Esophagus squamous epithelium (tissue), 5 donors: Measurements from ENCODE around the gene MEIS1. TPM values are rescaled to one million over a fixed set of nuclear protein-coding genes. Genes with fewer than 3 reads are reported as not detected.

Source experiments
- DNase-seq: peaks from one replicate; lab custom pipeline; 2025; lab: John Stamatoyannopoulos, UW
- H3K27ac ChIP-seq, 4 donors: fragments of 200-600 bp; sonication (generic); one replicate each; pipeline ENCODE4 v1.5.1; 2016 to 2019; ENCODE audit warnings: mild to moderate bottlenecking in 1 of 4
- H3K27me3 ChIP-seq, 4 donors: fragments of 200-600 bp; sonication (generic); 1 replicate in 3 of 4; 2 replicates in 1 of 4; pipeline versions ENCODE4 v1.5.1 to v1.6.0; 2017 to 2021; ENCODE audit warnings: antibody characterized with exemption in 1 of 4
- H3K36me3 ChIP-seq, 3 donors: fragments of 200-600 bp; sonication (generic); one replicate each; pipeline ENCODE4 v1.5.1; 2016 to 2019
- H3K4me1 ChIP-seq, 3 donors: fragments of 200-600 bp; sonication (generic); one replicate each; pipeline ENCODE4 v1.5.1; 2017 to 2019
- H3K4me3 ChIP-seq, 4 donors: fragments of 200-600 bp; sonication (generic); 1 replicate in 3 of 4; 2 replicates in 1 of 4; pipeline ENCODE4 v1.5.1; 2016 to 2019; ENCODE audit warnings: mild to moderate bottlenecking in 2 of 4, moderate library complexity in 1 of 4
- H3K9me3 ChIP-seq, 3 donors: fragments of 200-600 bp; sonication (generic); one replicate each; pipeline ENCODE4 v1.5.1; 2016 to 2019
- POLR2A ChIP-seq, 4 donors: fragments of 450-650 bp; IDR thresholded peaks; one replicate each; pipeline ENCODE4 v1.6.1; 2017; ENCODE audit warnings: antibody characterized with exemption in 4 of 4, mild to moderate bottlenecking in 4 of 4, moderate library complexity in 3 of 4
- WGBS, 2 donors: methylation state at CpG; one replicate each; pipeline ENCODE4 v1.1.5; 2018; 5-methylcytosine and 5-hydroxymethylcytosine counted together
- intact Hi-C: fragments of 100-400 bp; cut with DNase I; formaldehyde crosslinking; loops from one replicate; pipeline ENCODE4 v1.15.0; 2022
- total RNA-seq, 4 donors: library from RNA; depleted of rRNA; stranded (reverse); fragments of >200 nt; gene quantifications; one replicate each; pipeline ENCODE4 v1.1.0, GENCODE V29; 2016
- TF ChIP-seq, protein P1 (sequence below), 6 experiments: fragments of 450-650 bp in 4 of 6; fragments of 200-600 bp in 2 of 6; sonication (generic) in 2 of 6; IDR thresholded peaks; one replicate each; pipeline ENCODE4 v1.5.1; 2016 to 2019; ENCODE audit warnings: antibody characterized with exemption in 6 of 6, mild to moderate bottlenecking in 4 of 6, moderate library complexity in 4 of 6
- donor health status: DM: yes; HTN: yes; CAD: no.

Gene MEIS1
- total RNA-seq, 4 donors from 2014 or later, result 17.8 to 56.1 (median 28.5) TPM

DNA sequence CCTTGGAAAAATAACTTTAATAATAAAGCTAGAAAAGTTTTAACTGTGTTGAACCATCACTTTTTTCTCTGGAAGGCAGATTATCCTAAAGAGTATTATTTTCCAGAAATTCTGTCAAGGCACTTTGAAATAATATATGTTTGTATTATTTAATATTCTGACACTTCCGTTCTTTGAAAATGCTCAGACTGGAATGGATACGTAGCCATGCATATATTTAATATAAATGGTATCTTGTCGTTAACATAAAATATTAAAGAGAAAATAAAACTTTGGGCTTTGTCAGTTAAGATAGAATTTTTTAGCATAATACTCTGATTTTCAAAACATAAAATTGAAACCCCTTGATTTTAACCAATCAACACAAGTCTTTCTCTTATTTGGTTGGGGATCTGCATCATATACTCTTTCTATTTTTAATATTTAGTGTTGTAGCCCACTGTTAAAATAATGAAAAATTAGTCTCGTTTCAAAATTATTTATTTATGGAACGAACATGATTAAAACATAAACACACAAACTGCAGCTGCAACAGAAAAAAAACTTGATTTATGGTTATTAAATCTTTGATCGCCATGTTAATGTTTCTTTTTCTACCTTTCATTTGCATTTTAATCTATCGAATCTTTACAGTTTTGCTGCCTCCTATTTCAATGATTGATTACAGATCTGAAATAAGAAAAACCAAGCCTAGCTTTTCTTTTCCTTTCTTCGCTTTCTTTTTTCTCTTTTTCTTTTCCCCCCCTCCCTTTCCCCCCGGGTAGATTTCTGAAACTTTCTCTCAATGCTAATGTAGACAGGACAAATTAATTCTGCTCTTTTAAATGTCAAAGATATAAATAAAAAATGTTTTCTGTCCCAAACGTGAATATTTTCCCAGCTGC, 145.5 kb downstream of the MEIS1 start:
- 42 to 51% methylated on average over 10 of the region's 10 CpGs for WGBS, 2 donors
- H3K4me3 ChIP-seq, result peak overlapping the region in 3 of 4 donors; percentile 40 to 61 (median 49)
- H3K27ac ChIP-seq, result peak overlapping the region; percentile 76 to 98 (median 88)

DNA sequence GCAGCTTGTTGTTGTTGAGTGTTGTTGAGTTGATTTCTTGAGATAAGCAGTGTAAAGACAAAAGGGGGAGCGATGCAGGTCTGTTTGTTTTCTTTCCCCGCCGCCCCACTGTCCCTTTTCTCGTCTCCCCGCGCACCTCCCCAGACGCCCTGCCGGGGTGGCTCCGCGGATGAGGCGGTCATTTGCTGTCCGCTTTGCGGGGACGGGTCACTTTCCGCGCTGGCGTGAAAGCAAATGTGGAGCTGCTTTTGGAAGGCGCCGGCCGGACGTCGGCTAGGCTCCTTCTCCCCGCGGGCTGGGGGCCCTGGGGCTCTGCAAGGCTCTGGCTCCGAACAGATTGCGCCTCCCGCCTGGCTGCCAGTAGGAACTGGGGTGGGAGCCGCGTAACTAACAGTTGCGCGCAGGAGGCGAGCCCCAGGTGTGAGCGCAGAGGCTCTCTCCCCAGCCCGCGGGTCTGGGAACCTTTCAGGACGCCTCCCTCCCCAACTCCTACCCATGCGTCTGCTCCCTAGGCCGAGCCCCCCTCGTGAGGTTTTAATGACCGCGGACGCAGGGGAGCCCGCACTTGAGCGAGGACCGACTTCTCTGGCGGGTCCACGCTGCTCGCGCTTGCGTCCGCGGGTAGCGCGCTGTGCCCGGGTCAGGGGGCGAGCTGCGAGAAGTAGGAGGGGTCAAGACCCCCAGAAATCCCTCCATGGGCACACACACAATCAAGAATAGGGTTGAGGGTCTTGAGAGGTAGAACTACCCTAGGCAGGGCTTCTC, 146.6 kb downstream of the MEIS1 start:
- no peak for DNase-seq
- no peaks in the 10 kb centered on the region for H3K9me3 ChIP-seq
- peaks cover 0 to 41% (median 7%) of the 10 kb centered on the region in 3 donors for H3K4me1 ChIP-seq

More for the DNA sequence above, 145.5 kb downstream of the MEIS1 start:
- intact Hi-C loops, result no loop called here
- no peaks in the 10 kb centered on the region for H3K9me3 ChIP-seq
- peaks cover 0 to 88% (median 0%) of the 10 kb centered on the region in 4 donors for H3K27me3 ChIP-seq
- TF ChIP-seq, protein P1, sequence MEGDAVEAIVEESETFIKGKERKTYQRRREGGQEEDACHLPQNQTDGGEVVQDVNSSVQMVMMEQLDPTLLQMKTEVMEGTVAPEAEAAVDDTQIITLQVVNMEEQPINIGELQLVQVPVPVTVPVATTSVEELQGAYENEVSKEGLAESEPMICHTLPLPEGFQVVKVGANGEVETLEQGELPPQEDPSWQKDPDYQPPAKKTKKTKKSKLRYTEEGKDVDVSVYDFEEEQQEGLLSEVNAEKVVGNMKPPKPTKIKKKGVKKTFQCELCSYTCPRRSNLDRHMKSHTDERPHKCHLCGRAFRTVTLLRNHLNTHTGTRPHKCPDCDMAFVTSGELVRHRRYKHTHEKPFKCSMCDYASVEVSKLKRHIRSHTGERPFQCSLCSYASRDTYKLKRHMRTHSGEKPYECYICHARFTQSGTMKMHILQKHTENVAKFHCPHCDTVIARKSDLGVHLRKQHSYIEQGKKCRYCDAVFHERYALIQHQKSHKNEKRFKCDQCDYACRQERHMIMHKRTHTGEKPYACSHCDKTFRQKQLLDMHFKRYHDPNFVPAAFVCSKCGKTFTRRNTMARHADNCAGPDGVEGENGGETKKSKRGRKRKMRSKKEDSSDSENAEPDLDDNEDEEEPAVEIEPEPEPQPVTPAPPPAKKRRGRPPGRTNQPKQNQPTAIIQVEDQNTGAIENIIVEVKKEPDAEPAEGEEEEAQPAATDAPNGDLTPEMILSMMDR (IDR thresholded peaks at IDR 0.05), result no peak
- H3K36me3 ChIP-seq, result no peaks in the 10 kb centered on the region
- peaks cover 7 to 52% (median 13%) of the 10 kb centered on the region in 3 donors for H3K4me1 ChIP-seq
- DNase-seq, result no peak

DNA sequence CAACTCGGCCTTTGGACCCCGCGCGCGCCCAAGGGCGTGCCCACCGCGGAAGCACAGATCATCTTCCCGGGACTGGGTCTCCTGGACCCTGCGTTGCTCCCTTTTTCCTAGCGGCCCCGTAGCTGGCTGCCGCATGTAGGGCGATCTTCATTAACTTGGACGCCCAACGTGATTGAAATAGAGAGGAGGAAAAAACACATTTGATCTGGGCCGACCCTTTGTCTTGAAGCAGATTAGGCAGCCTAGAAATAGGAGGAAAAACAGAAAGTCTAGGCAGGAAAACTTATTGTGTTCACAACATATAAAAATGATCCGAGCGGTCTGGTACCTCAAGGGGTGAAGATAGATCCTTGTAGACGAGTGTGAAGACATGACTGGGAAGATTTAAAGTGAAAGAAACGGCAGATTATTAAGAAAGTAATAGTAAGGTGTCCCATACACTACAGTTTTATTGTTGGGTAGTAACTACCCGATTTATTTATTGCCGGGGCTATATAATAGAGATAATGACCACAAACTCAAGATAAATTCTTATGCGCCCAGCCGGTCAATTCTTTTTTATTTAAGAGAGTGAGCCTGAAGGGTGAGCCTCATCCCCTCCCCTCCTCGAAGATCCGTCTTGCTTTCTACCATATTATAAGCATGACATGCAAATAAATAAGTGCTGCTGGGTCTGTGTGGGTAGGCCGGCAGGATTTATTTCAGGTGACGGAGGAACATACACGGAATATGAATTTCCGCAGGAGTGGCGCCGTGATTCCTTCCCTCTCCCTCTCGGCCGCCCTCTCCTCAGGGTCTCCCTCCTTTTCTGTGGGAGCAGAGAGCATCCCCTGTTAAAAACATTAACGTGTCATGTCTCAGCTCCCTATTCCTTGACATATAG, 147.4 kb downstream of the MEIS1 start:
- intact Hi-C loops, result no loop called here
- peak overlapping the region; percentile 19 to 61 (median 44) for H3K4me3 ChIP-seq
- DNase-seq, result no peak
- 41 to 63% methylated on average over 32 to 33 of the region's 36 CpGs for WGBS, 2 donors
- no peaks in the 10 kb centered on the region for H3K9me3 ChIP-seq
- peak overlapping the region; percentile 76 to 98 (median 88) for H3K27ac ChIP-seq
- H3K27me3 ChIP-seq, result peaks cover 0 to 81% (median 0%) of the 10 kb centered on the region in 4 donors
- H3K4me1 ChIP-seq, result peaks cover 0 to 33% (median 5%) of the 10 kb centered on the region in 3 donors
- H3K36me3 ChIP-seq, result no peaks in the 10 kb centered on the region
- no peak for TF ChIP-seq POLR2A (IDR thresholded peaks at IDR 0.05)
- TF ChIP-seq, protein P1 (IDR thresholded peaks at IDR 0.05), result no peak

More for the DNA sequence above, 146.6 kb downstream of the MEIS1 start:
- 0 to 3% methylated on average over 1 to 15 of the region's 57 CpGs for WGBS, 2 donors
- Histone ChIP-seq H3K36me3 (no peaks in the 10 kb centered on the region), H3K27ac (peak overlapping the region; percentile 76 to 98 (median 88)), H3K27me3 (peaks cover 0 to 81% (median 0%) of the 10 kb centered on the region in 4 donors), H3K4me3 (peak overlapping the region; percentile 19 to 61 (median 44))
- TF ChIP-seq, protein P1 (IDR thresholded peaks at IDR 0.05), result no peak
- peak in 1 of 4 donors; percentile 27 for TF ChIP-seq POLR2A (IDR thresholded peaks at IDR 0.05)
- intact Hi-C loops, result no loop called here

DNA sequence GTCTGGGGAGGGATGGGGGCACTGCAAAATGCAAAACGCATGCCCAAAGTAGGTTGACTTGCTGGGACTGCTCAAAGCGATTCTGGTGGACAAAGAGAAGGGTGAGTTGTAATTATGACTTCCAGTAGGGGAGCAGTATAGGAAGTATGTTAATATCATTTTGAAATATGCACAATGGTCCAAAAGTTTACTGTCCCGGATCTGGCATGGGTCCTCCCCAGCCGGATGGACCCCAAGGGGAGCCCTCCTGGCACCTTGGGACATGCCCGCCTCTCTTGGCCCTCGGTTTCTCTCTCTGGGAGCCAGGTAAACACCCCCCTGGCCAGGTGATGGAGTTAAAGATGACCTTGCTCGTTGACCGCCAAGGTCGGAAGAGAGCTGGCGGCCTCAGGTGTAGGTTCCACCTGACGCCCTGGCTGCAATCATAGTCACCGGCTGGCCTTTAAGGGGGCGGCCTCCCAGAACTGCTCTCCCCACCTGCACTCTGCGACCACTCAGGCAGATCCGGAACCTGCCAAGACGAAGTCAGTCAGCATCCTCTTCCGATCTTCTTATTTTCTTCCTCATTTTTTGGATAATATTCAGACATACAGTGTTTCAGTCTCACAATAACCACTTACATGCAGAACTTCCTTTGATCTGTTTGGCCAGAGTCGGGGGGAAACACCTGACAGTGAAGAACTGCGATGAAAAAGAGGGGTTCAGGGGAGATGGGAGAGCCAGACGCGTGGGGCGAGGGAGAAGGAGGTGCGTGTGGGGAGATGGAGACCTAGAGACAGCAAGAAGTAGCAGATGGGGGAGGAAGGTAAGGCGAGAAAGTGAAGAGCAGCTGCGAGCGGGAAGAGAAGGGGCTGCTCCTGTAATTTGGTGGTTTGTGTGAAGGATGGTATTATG, 148.3 kb downstream of the MEIS1 start:
- Histone ChIP-seq H3K4me1 (peaks cover 0 to 26% (median 5%) of the 10 kb centered on the region in 3 donors), H3K9me3 (no peaks in the 10 kb centered on the region), H3K27ac (peak overlapping the region; percentile 76 to 98 (median 88)), H3K4me3 (peak overlapping the region in 3 of 4 donors; percentile 18 to 61 (median 49)), H3K27me3 (peaks cover 0 to 72% (median 0%) of the 10 kb centered on the region in 4 donors), H3K36me3 (no peaks in the 10 kb centered on the region)
- 45 to 59% methylated on average over 22 to 24 of the region's 26 CpGs for WGBS, 2 donors
- DNase-seq, result no peak
- no peak for TF ChIP-seq POLR2A (IDR thresholded peaks at IDR 0.05)
- intact Hi-C loops, result no loop called here
